Tibial nerve (tissue), 4 donors: ENCODE results near the gene KSR1. TPM values are rescaled to one million over a fixed set of nuclear protein-coding genes. Genes with fewer than 3 reads are reported as not detected.

Experiments
- DNase-seq, 2 donors: peaks; one replicate each; pipeline ENCODE4 v3.0.0-alpha.2; 2019; ENCODE audit warnings: low spot score in 2 of 2
- H3K27ac ChIP-seq, 4 donors: fragments of 200-600 bp; sonication (generic) in 3 of 4; one replicate each; pipeline ENCODE4 v1.5.1; 2017 to 2019; ENCODE audit warnings: mild to moderate bottlenecking in 1 of 4
- H3K27me3 ChIP-seq, 2 donors: fragments of 200-600 bp; sonication (generic) in 1 of 2; one replicate each; pipeline versions ENCODE4 v1.5.1 to v1.6.0; 2017 to 2019
- H3K36me3 ChIP-seq, 3 donors: fragments of 200-600 bp; sonication (generic); one replicate each; pipeline ENCODE4 v1.5.1; 2018 to 2019
- H3K4me1 ChIP-seq, 4 donors: fragments of 200-600 bp; sonication (generic) in 3 of 4; one replicate each; pipeline ENCODE4 v1.5.1; 2017 to 2019
- H3K4me3 ChIP-seq, 4 donors: fragments of 200-600 bp; sonication (generic) in 3 of 4; one replicate each; pipeline ENCODE4 v1.5.1; 2017 to 2019; ENCODE audit warnings: mild to moderate bottlenecking in 1 of 4, moderate library complexity in 1 of 4
- H3K9me3 ChIP-seq, 4 donors: fragments of 200-600 bp; sonication (generic) in 3 of 4; one replicate each; pipeline ENCODE4 v1.5.1; 2017 to 2019
- EP300 ChIP-seq, 2 donors: sonication (generic); formaldehyde crosslinking; IDR thresholded peaks; one replicate each; pipeline ENCODE4 v1.6.1; 2017; ENCODE audit warnings: antibody characterized with exemption in 2 of 2, mild to moderate bottlenecking in 1 of 2
- POLR2A ChIP-seq, 2 donors: fragments of 450-650 bp; IDR thresholded peaks; one replicate each; pipeline ENCODE4 v1.6.1; 2017; ENCODE audit warnings: antibody characterized with exemption in 2 of 2, mild to moderate bottlenecking in 2 of 2, moderate library complexity in 2 of 2
- WGBS, 2 donors: methylation state at CpG; one replicate each; pipeline ENCODE4 v1.1.5; 2018; 5-methylcytosine and 5-hydroxymethylcytosine counted together
- total RNA-seq, 4 donors: library from RNA; depleted of rRNA; stranded (reverse); fragments of >200 nt; gene quantifications; one replicate each; pipeline ENCODE4 v1.1.0, GENCODE V29; 2016
- TF ChIP-seq, protein P1 (sequence below), 5 experiments: fragments of 200-600 bp in 3 of 5; fragments of 450-650 bp in 2 of 5; sonication (generic) in 3 of 5; IDR thresholded peaks; one replicate each; pipeline ENCODE4 v1.5.1; 2016 to 2019; ENCODE audit warnings: antibody characterized with exemption in 5 of 5, mild to moderate bottlenecking in 3 of 5, moderate library complexity in 2 of 5

The KSR1 gene
- total RNA-seq, 4 donors from 2014 or later, result 45.1 to 110 (median 54.2) TPM

GRCh38 chr17:27613433-27613832 lies 157.2 kb downstream of the KSR1 start:
- Histone ChIP-seq H3K27me3 (no peaks in the 10 kb centered on the region), H3K4me3 (no peak overlapping the region), H3K27ac (no peak overlapping the region), H3K9me3 (no peaks in the 10 kb centered on the region), H3K4me1 (peaks cover 0 to 7% (median 0%) of the 10 kb centered on the region in 4 donors), H3K36me3 (peaks cover 7 to 98% (median 18%) of the 10 kb centered on the region in 3 donors)
- TF ChIP-seq, protein P1, sequence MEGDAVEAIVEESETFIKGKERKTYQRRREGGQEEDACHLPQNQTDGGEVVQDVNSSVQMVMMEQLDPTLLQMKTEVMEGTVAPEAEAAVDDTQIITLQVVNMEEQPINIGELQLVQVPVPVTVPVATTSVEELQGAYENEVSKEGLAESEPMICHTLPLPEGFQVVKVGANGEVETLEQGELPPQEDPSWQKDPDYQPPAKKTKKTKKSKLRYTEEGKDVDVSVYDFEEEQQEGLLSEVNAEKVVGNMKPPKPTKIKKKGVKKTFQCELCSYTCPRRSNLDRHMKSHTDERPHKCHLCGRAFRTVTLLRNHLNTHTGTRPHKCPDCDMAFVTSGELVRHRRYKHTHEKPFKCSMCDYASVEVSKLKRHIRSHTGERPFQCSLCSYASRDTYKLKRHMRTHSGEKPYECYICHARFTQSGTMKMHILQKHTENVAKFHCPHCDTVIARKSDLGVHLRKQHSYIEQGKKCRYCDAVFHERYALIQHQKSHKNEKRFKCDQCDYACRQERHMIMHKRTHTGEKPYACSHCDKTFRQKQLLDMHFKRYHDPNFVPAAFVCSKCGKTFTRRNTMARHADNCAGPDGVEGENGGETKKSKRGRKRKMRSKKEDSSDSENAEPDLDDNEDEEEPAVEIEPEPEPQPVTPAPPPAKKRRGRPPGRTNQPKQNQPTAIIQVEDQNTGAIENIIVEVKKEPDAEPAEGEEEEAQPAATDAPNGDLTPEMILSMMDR (IDR thresholded peaks at IDR 0.05), result no peak
- TF ChIP-seq EP300 (IDR thresholded peaks at IDR 0.05) (no peak), POLR2A (IDR thresholded peaks at IDR 0.05) (no peak)
- DNase-seq, result no peak
- WGBS, 2 donors, result 81 to 88% methylated on average over 3 of the region's 3 CpGs

- 84 to 94% methylated on average over 1 of the region's 1 CpG for WGBS, 2 donors
- no peak for DNase-seq
- peaks cover 7 to 98% (median 18%) of the 10 kb centered on the region in 3 donors for H3K36me3 ChIP-seq
These were observed 158.9 kb downstream of the KSR1 start for GRCh38 chr17:27615121-27615520.

GRCh38 chr17:27616414-27616813 lies 160.2 kb downstream of the KSR1 start:
- no peak for TF ChIP-seq EP300 (IDR thresholded peaks at IDR 0.05)
- TF ChIP-seq, protein P1 (IDR thresholded peaks at IDR 0.05), result no peak
- no peak for TF ChIP-seq POLR2A (IDR thresholded peaks at IDR 0.05)
- Histone ChIP-seq H3K4me3 (no peak overlapping the region), H3K27me3 (no peaks in the 10 kb centered on the region), H3K36me3 (peaks cover 7 to 98% (median 18%) of the 10 kb centered on the region in 3 donors), H3K27ac (no peak overlapping the region), H3K4me1 (peaks cover 0 to 2% (median 0%) of the 10 kb centered on the region in 4 donors), H3K9me3 (no peaks in the 10 kb centered on the region)
- 58 to 77% methylated on average over 4 of the region's 4 CpGs for WGBS, 2 donors
- no peak for DNase-seq

More at GRCh38 chr17:27615121-27615520, 158.9 kb downstream of the KSR1 start:
- Histone ChIP-seq H3K4me1 (peaks cover 0 to 7% (median 0%) of the 10 kb centered on the region in 4 donors), H3K9me3 (no peaks in the 10 kb centered on the region), H3K4me3 (no peak overlapping the region), H3K27me3 (no peaks in the 10 kb centered on the region), H3K27ac (no peak overlapping the region)
- TF ChIP-seq POLR2A (IDR thresholded peaks at IDR 0.05), result no peak

- peaks cover 7 to 97% (median 18%) of the 10 kb centered on the region in 3 donors for H3K36me3 ChIP-seq
- H3K4me3 ChIP-seq, result no peak overlapping the region
- H3K9me3 ChIP-seq, result no peaks in the 10 kb centered on the region
- 86 to 90% methylated on average over 7 to 8 of the region's 8 CpGs for WGBS, 2 donors
- peaks cover 0 to 8% (median 0%) of the 10 kb centered on the region in 4 donors for H3K4me1 ChIP-seq
- TF ChIP-seq POLR2A (IDR thresholded peaks at IDR 0.05), result no peak
- TF ChIP-seq, protein P1 (IDR thresholded peaks at IDR 0.05), result no peak
- TF ChIP-seq EP300 (IDR thresholded peaks at IDR 0.05), result no peak
- DNase-seq, result no peak
- no peak overlapping the region for H3K27ac ChIP-seq
- H3K27me3 ChIP-seq, result no peaks in the 10 kb centered on the region
These were observed 162.2 kb downstream of the KSR1 start for GRCh38 chr17:27618417-27618816.

DNA sequence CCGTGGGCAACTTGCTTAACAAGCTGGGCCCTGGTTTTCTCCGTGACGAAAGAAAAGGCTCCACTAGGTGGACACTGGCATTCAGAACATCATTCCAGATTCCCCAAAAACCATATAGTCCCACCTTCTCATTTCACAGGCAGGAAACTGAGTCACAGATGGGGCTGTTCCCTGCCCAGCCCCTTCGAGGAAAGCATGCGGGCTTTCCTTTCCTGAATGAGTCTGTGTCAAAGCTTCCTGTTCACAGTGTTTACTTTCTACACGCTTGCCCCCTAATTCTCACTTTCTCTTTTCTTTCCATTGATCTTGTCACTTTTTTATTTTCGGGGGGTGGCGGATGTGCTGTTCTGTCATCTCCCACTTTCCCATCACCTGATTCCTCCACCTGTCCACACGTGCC lies 164.5 kb downstream of the KSR1 start:
- TF ChIP-seq EP300 (IDR thresholded peaks at IDR 0.05) (no peak), POLR2A (IDR thresholded peaks at IDR 0.05) (no peak)
- TF ChIP-seq, protein P1 (IDR thresholded peaks at IDR 0.05), result no peak
- Histone ChIP-seq H3K27ac (no peak overlapping the region), H3K4me1 (peaks cover 0 to 8% (median 0%) of the 10 kb centered on the region in 4 donors), H3K27me3 (no peaks in the 10 kb centered on the region), H3K9me3 (no peaks in the 10 kb centered on the region), H3K36me3 (peaks cover 7 to 97% (median 10%) of the 10 kb centered on the region in 3 donors), H3K4me3 (no peak overlapping the region)
- 88 to 90% methylated on average over 9 of the region's 9 CpGs for WGBS, 2 donors
- DNase-seq, result no peak
